Keratinocyte (primary cell): ENCODE data around the gene LAMA1.

Experiments
- CTCF ChIP-seq, 3 experiments: IDR thresholded peaks in 1 of 3; conservative IDR thresholded peaks in 1 of 3; optimal IDR thresholded peaks in 1 of 3; 2 replicates in 2 of 3; 3 replicates in 1 of 3; pipeline versions ENCODE3 to v1.5.1; 2011; ENCODE audit warnings: low read length in 3 of 3, mild to moderate bottlenecking in 3 of 3, moderate library complexity in 2 of 3, control low read depth in 1 of 3, inconsistent platforms in 1 of 3; ENCODE audit not compliant: insufficient read depth in 2 of 3; ENCODE audit errors: extremely low read depth in 1 of 3
- EZH2 ChIP-seq: IDR thresholded peaks from one replicate; pipeline ENCODE4 v1.6.1; 2012; ENCODE audit warnings: inconsistent platforms, mild to moderate bottlenecking, low read length, moderate library complexity

DNA sequence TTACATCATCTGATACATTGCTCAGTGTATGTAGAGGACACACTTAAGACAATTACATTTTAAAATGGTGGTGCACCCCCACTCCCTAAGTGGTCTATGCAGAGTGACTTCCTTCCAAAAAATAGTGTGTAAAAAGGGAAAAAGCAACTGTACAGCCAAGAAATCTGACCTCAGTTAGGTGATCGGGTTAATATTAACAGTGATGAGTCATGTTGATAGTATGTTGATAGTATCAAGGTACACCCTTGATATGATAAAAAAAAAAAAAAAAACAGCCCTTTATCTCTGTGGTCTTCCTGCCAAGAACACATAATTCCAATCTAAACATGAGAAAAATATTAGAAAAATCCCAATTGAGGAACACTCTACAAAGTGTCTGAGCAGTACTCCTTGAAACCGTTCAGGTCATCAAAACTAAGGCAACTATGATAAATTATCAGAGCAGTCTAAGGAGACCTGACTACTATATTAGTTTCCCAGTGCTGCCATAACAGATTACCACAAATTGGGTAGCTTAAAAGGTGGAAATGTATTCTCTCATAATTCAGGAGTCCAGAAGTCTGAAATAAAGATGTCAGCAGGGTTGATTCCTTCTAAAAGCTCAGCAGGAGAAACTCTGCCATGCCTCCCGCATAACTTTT, 216.2 kb downstream of the LAMA1 start:
- TF ChIP-seq CTCF (optimal IDR thresholded peaks at IDR 0.05 in 1 of 3, IDR thresholded peaks at IDR 0.05 in 1 of 3, conservative IDR thresholded peaks at IDR 0.05 in 1 of 3; ENCODE audit: extremely low read depth in 1 of 3, insufficient read depth in 2 of 3, low read length in 3 of 3) (no peak), EZH2 (no peak)
